Liver (tissue), 9 donors: ENCODE data around the gene ARHGEF7. TPM values are rescaled to one million over a fixed set of nuclear protein-coding genes. Genes with fewer than 3 reads are reported as not detected.

Source experiments
- DNase-seq: peaks from one replicate; pipeline ENCODE4 v3.0.0-alpha.2; 2017; ENCODE audit warnings: low spot score
- H3K27ac ChIP-seq, 2 donors: one replicate each; pipeline ENCODE4 v1.7.0; 2013; ENCODE audit warnings: inconsistent platforms in 2 of 2, low read length in 2 of 2, control low read depth in 1 of 2, low read depth in 1 of 2, mild to moderate bottlenecking in 1 of 2
- H3K27me3 ChIP-seq, 4 donors: one replicate each; pipeline versions ENCODE4 v1.6.1 to v1.7.0; 2013; ENCODE audit warnings: low read length in 3 of 4, inconsistent platforms in 1 of 4, mild to moderate bottlenecking in 1 of 4, moderate library complexity in 1 of 4; ENCODE audit not compliant: control insufficient read depth in 4 of 4, insufficient read depth in 4 of 4
- H3K36me3 ChIP-seq, 4 donors: one replicate each; pipeline versions ENCODE4 v1.6.1 to v1.7.0; 2013; ENCODE audit warnings: low read length in 3 of 4, mild to moderate bottlenecking in 3 of 4, low read depth in 1 of 4, moderate library complexity in 1 of 4; ENCODE audit not compliant: control insufficient read depth in 4 of 4, insufficient read depth in 3 of 4
- H3K4me1 ChIP-seq, 4 donors: one replicate each; pipeline versions ENCODE4 v1.6.1 to v1.7.0; 2013; ENCODE audit warnings: low read length in 3 of 4, mild to moderate bottlenecking in 3 of 4, moderate library complexity in 1 of 4; ENCODE audit not compliant: control insufficient read depth in 4 of 4, insufficient read depth in 4 of 4
- H3K4me3 ChIP-seq, 3 donors: one replicate each; pipeline versions ENCODE4 v1.6.1 to v1.7.0; 2013; ENCODE audit warnings: low read length in 3 of 3, control low read depth in 1 of 3, low read depth in 1 of 3, mild to moderate bottlenecking in 1 of 3
- H3K9ac ChIP-seq, 2 donors: one replicate each; pipeline ENCODE4 v1.7.0; 2013; ENCODE audit warnings: low read length in 2 of 2, mild to moderate bottlenecking in 2 of 2, moderate library complexity in 2 of 2, control low read depth in 1 of 2, low read depth in 1 of 2
- H3K9me3 ChIP-seq, 4 donors: one replicate each; pipeline versions ENCODE4 v1.6.1 to v1.7.0; 2013; ENCODE audit warnings: low read length in 3 of 4; ENCODE audit not compliant: control insufficient read depth in 4 of 4
- ATF3 ChIP-seq: IDR thresholded peaks from 2 replicates; pipeline ENCODE4 v1.6.1; 2016; ENCODE audit warnings: antibody characterized with exemption
- CTCF ChIP-seq: fragments of 150-350 bp; IDR thresholded peaks from 2 replicates; pipeline ENCODE4 v1.5.1; 2017; ENCODE audit warnings: improper control_type of control experiment, low read depth, low read length; ENCODE audit not compliant: missing input control
- EGR1 ChIP-seq, 2 donors: IDR thresholded peaks; 2 replicates each; pipeline ENCODE4 v1.6.1; 2016 to 2018; ENCODE audit warnings: antibody characterized with exemption in 2 of 2, low read depth in 2 of 2
- FOXA2 ChIP-seq: IDR thresholded peaks from 2 replicates; pipeline ENCODE4 v1.6.1; 2016; ENCODE audit warnings: antibody characterized with exemption
- JUND ChIP-seq, 2 donors: IDR thresholded peaks; 2 replicates each; pipeline ENCODE4 v1.6.1; 2016; ENCODE audit warnings: antibody characterized with exemption in 2 of 2
- NR2F2 ChIP-seq: IDR thresholded peaks from 2 replicates; pipeline ENCODE4 v1.6.1; 2016; ENCODE audit warnings: antibody characterized with exemption
- RAD21 ChIP-seq, 2 donors: IDR thresholded peaks; 2 replicates each; pipeline ENCODE4 v1.6.1; 2016; ENCODE audit warnings: antibody characterized with exemption in 2 of 2, mild to moderate bottlenecking in 2 of 2
- REST ChIP-seq: IDR thresholded peaks from 2 replicates; pipeline ENCODE4 v1.6.1; 2016; ENCODE audit warnings: antibody characterized with exemption, mild to moderate bottlenecking
- RXRA ChIP-seq, 2 donors: IDR thresholded peaks; 2 replicates each; pipeline ENCODE4 v1.6.1; 2017 to 2018; ENCODE audit warnings: antibody characterized with exemption in 2 of 2, mild to moderate bottlenecking in 1 of 2
- SP1 ChIP-seq: IDR thresholded peaks from 2 replicates; pipeline ENCODE4 v1.6.1; 2018; ENCODE audit warnings: antibody characterized with exemption, mild to moderate bottlenecking
- YY1 ChIP-seq: IDR thresholded peaks from 2 replicates; pipeline ENCODE4 v1.6.1; 2016; ENCODE audit warnings: antibody characterized with exemption, mild to moderate bottlenecking
- ZBTB33 ChIP-seq: IDR thresholded peaks from 2 replicates; pipeline ENCODE4 v1.6.1; 2016; ENCODE audit warnings: antibody characterized with exemption
- WGBS: extraction: QIAGEN DNeasy Blood & Tissue Kit; methylation state at CpG from one replicate; pipeline ENCODE4 v1.1.7; 2013; 5-methylcytosine and 5-hydroxymethylcytosine counted together
- polyA plus RNA-seq, 2 donors: library from polyadenylated mRNA; stranded (reverse) in 1 of 2; unstranded in 1 of 2; fragments of 200-250 nt in 1 of 2; fragments of >200 nt in 1 of 2; fragmentation: Nextera tagmentation in 1 of 2; extraction: Ambion mirVana in 1 of 2; gene quantifications; one replicate each; pipeline versions ENCODE4 v1.2.1 to v1.2.3, GENCODE V29; 2013 to 2015
- total RNA-seq, 2 donors: library from RNA; depleted of rRNA; stranded (reverse); fragments of >200 nt; gene quantifications; one replicate each; pipeline ENCODE4 v1.2.3, GENCODE V29; 2014
- TF ChIP-seq, protein P1 (sequence below): IDR thresholded peaks from 2 replicates; pipeline ENCODE4 v1.6.1; 2016; ENCODE audit warnings: antibody characterized with exemption
- donor health status: healthy.
- donor health status: healthy.
- donor health status: healthy.
- donor health status: healthy.
- donor health status: healthy.

ARHGEF7 gene
- total and polyA plus RNA-seq, 4 donors: 10.3 to 37.5 (median 20.1) TPM

- H3K27ac ChIP-seq: no peak overlapping the region
- H3K4me3 ChIP-seq: no peak overlapping the region
- H3K27me3 ChIP-seq: no peaks in the 10 kb centered on the region
- H3K9me3 ChIP-seq: no peaks in the 10 kb centered on the region
- no peak overlapping the region for H3K9ac ChIP-seq
- no peaks in the 10 kb centered on the region for H3K4me1 ChIP-seq
- WGBS: 94% methylated on average over 16 of the region's 16 CpGs
- TF ChIP-seq RAD21 (IDR thresholded peaks at IDR 0.05) (no peak), FOXA2 (no peak), SP1 (no peak), ATF3 (no peak), EGR1 (IDR thresholded peaks at IDR 0.05; ENCODE audit: low read depth in 2 of 2) (no peak), REST (no peak), JUND (IDR thresholded peaks at IDR 0.05) (no peak), ZBTB33 (no peak), RXRA (IDR thresholded peaks at IDR 0.05) (no peak), NR2F2 (no peak)
- H3K36me3 ChIP-seq: peaks cover 7 to 30% (median 20%) of the 10 kb centered on the region in 4 donors
- DNase-seq: peak; percentile 27
Observed at GRCh38 chr13:111241006-111241755, 126.1 kb downstream of the ARHGEF7 start.

- H3K9ac ChIP-seq: no peak overlapping the region
- DNase-seq: no peak
- H3K4me1 ChIP-seq: no peaks in the 10 kb centered on the region
- peaks cover 7 to 34% (median 20%) of the 10 kb centered on the region in 4 donors for H3K36me3 ChIP-seq
- 94% methylated on average over 11 of the region's 11 CpGs for WGBS
- TF ChIP-seq YY1 (no peak), CTCF (no peak), JUND (IDR thresholded peaks at IDR 0.05) (no peak), ATF3 (no peak), SP1 (no peak), REST (no peak)
- TF ChIP-seq, protein P1, sequence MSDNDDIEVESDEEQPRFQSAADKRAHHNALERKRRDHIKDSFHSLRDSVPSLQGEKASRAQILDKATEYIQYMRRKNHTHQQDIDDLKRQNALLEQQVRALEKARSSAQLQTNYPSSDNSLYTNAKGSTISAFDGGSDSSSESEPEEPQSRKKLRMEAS: no peak
- H3K27ac ChIP-seq: no peak overlapping the region
- H3K27me3 ChIP-seq: no peaks in the 10 kb centered on the region
- no peaks in the 10 kb centered on the region for H3K9me3 ChIP-seq
- H3K4me3 ChIP-seq: no peak overlapping the region
Observed at GRCh38 chr13:111241862-111242261, 126.8 kb downstream of the ARHGEF7 start.
